ENCODE data around the gene C1QC.

Gene C1QC

GRCh38 chr1:22608361-22608760, 35.1 kb upstream of the C1QC start:
- in situ Hi-C loops (cut with HindIII; ENCODE audit: low pct_unique_long_range_greater_than_20kb, low sequenced_read_pairs), result no loop called here
- no peak for DNase-seq (ENCODE audit: low read depth in 1 of 2, low spot score in 1 of 2)
- TF ChIP-seq JUND (IDR thresholded peaks at IDR 0.05; ENCODE audit: low read depth), result no peak

GRCh38 chr1:22609291-22609690, 34.1 kb upstream of the C1QC start:
- in situ Hi-C loops (cut with HindIII; ENCODE audit: low pct_unique_long_range_greater_than_20kb, low sequenced_read_pairs), result no loop called here
- no peak for DNase-seq (ENCODE audit: low read depth in 1 of 2, low spot score in 1 of 2)
- no peak for TF ChIP-seq JUND (IDR thresholded peaks at IDR 0.05; ENCODE audit: low read depth)

GRCh38 chr1:22611530-22611947, 31.9 kb upstream of the C1QC start:
- in situ Hi-C loops (cut with HindIII; ENCODE audit: low pct_unique_long_range_greater_than_20kb, low sequenced_read_pairs), result no loop called here
- peak; percentile 39 to 80 for DNase-seq (ENCODE audit: low read depth in 1 of 2, low spot score in 1 of 2)
- no peak for TF ChIP-seq JUND (IDR thresholded peaks at IDR 0.05; ENCODE audit: low read depth)

- TF ChIP-seq JUND (IDR thresholded peaks at IDR 0.05; ENCODE audit: low read depth), result no peak
- DNase-seq (ENCODE audit: low read depth in 1 of 2, low spot score in 1 of 2), result no peak
- in situ Hi-C loops (cut with HindIII; ENCODE audit: low pct_unique_long_range_greater_than_20kb, low sequenced_read_pairs), result no loop called here
These were observed 30.5 kb upstream of the C1QC start for GRCh38 chr1:22612671-22613571.

- DNase-seq (ENCODE audit: low read depth in 1 of 2, low spot score in 1 of 2), result no peak
- in situ Hi-C loops (cut with HindIII; ENCODE audit: low pct_unique_long_range_greater_than_20kb, low sequenced_read_pairs), result no loop called here
- no peak for TF ChIP-seq JUND (IDR thresholded peaks at IDR 0.05; ENCODE audit: low read depth)
These were observed 29.9 kb upstream of the C1QC start for GRCh38 chr1:22613572-22613918.

GRCh38 chr1:22613951-22614350, 29.5 kb upstream of the C1QC start:
- in situ Hi-C loops (cut with HindIII; ENCODE audit: low pct_unique_long_range_greater_than_20kb, low sequenced_read_pairs), result no loop called here
- DNase-seq (ENCODE audit: low read depth in 1 of 2, low spot score in 1 of 2), result no peak
- TF ChIP-seq JUND (IDR thresholded peaks at IDR 0.05; ENCODE audit: low read depth), result no peak

GRCh38 chr1:22615886-22616285, 27.5 kb upstream of the C1QC start:
- no peak for TF ChIP-seq JUND (IDR thresholded peaks at IDR 0.05; ENCODE audit: low read depth)
- in situ Hi-C loops (cut with HindIII; ENCODE audit: low pct_unique_long_range_greater_than_20kb, low sequenced_read_pairs), result no loop called here
- DNase-seq (ENCODE audit: low read depth in 1 of 2, low spot score in 1 of 2), result no peak

GRCh38 chr1:22616571-22616970, 26.9 kb upstream of the C1QC start:
- in situ Hi-C loops (cut with HindIII; ENCODE audit: low pct_unique_long_range_greater_than_20kb, low sequenced_read_pairs), result no loop called here
- DNase-seq (ENCODE audit: low read depth in 1 of 2, low spot score in 1 of 2), result no peak
- no peak for TF ChIP-seq JUND (IDR thresholded peaks at IDR 0.05; ENCODE audit: low read depth)

GRCh38 chr1:22618056-22618455, 25.4 kb upstream of the C1QC start:
- TF ChIP-seq JUND (IDR thresholded peaks at IDR 0.05; ENCODE audit: low read depth), result no peak
- peak; percentile 21 to 35 for DNase-seq (ENCODE audit: low read depth in 1 of 2, low spot score in 1 of 2)
- in situ Hi-C loops (cut with HindIII; ENCODE audit: low pct_unique_long_range_greater_than_20kb, low sequenced_read_pairs), result no loop called here

GRCh38 chr1:22619252-22619651, 24.2 kb upstream of the C1QC start:
- no peak for TF ChIP-seq JUND (IDR thresholded peaks at IDR 0.05; ENCODE audit: low read depth)
- DNase-seq (ENCODE audit: low read depth in 1 of 2, low spot score in 1 of 2), result no peak
- in situ Hi-C loops (cut with HindIII; ENCODE audit: low pct_unique_long_range_greater_than_20kb, low sequenced_read_pairs), result no loop called here

GRCh38 chr1:22619798-22620197, 23.6 kb upstream of the C1QC start:
- in situ Hi-C loops (cut with HindIII; ENCODE audit: low pct_unique_long_range_greater_than_20kb, low sequenced_read_pairs), result no loop called here
- TF ChIP-seq JUND (IDR thresholded peaks at IDR 0.05; ENCODE audit: low read depth), result no peak
- no peak for DNase-seq (ENCODE audit: low read depth in 1 of 2, low spot score in 1 of 2)

- no peak for DNase-seq (ENCODE audit: low read depth in 1 of 2, low spot score in 1 of 2)
- in situ Hi-C loops (cut with HindIII; ENCODE audit: low pct_unique_long_range_greater_than_20kb, low sequenced_read_pairs), result no loop called here
- no peak for TF ChIP-seq JUND (IDR thresholded peaks at IDR 0.05; ENCODE audit: low read depth)
These were observed 21.7 kb upstream of the C1QC start for GRCh38 chr1:22621761-22622160.

- DNase-seq (ENCODE audit: low read depth in 1 of 2, low spot score in 1 of 2), result peak in 1 of 2 experiments; percentile 50
- in situ Hi-C loops (cut with HindIII; ENCODE audit: low pct_unique_long_range_greater_than_20kb, low sequenced_read_pairs), result no loop called here
- no peak for TF ChIP-seq JUND (IDR thresholded peaks at IDR 0.05; ENCODE audit: low read depth)
These were observed 18.0 kb upstream of the C1QC start for GRCh38 chr1:22625262-22625925.
